HG03060 (cell line): ENCODE measurements around the gene ARHGEF1.

ENCODE experiments used
- ATAC-seq: cut with Tn5 transposase; IDR thresholded peaks from one replicate; pipeline ENCODE4 v1.9.1; 2021; ENCODE audit warnings: low read depth, moderate number of reproducible peaks; ENCODE audit not compliant: unreplicated experiment

Gene ARHGEF1

GRCh38 chr19:41901707-41902360 is 18.9 kb downstream of the ARHGEF1 start:
- no peak for ATAC-seq

- ATAC-seq = no peak
These were observed 19.6 kb downstream of the ARHGEF1 start for GRCh38 chr19:41902594-41902993.

GRCh38 chr19:41903193-41903953 is 20.4 kb downstream of the ARHGEF1 start:
- ATAC-seq = no peak

GRCh38 chr19:41904118-41904870 is 21.3 kb downstream of the ARHGEF1 start:
- no peak for ATAC-seq

- no peak for ATAC-seq
These were observed 22.5 kb downstream of the ARHGEF1 start for GRCh38 chr19:41905273-41906002.

- ATAC-seq = no peak
These were observed 23.3 kb downstream of the ARHGEF1 start for GRCh38 chr19:41906271-41906670.

GRCh38 chr19:41906916-41907680 is 24.1 kb downstream of the ARHGEF1 start:
- ATAC-seq = no peak

- no peak for ATAC-seq
These were observed 25.1 kb downstream of the ARHGEF1 start for GRCh38 chr19:41907994-41908615.

- no peak for ATAC-seq
These were observed 25.9 kb downstream of the ARHGEF1 start for GRCh38 chr19:41908724-41909464.

- ATAC-seq = no peak
These were observed 26.7 kb downstream of the ARHGEF1 start for GRCh38 chr19:41909706-41910105.

- no peak for ATAC-seq
These were observed 27.4 kb downstream of the ARHGEF1 start for GRCh38 chr19:41910240-41910991.

- no peak for ATAC-seq
These were observed 28.3 kb downstream of the ARHGEF1 start for GRCh38 chr19:41910992-41911888.

- ATAC-seq = no peak
These were observed 29.1 kb downstream of the ARHGEF1 start for GRCh38 chr19:41911889-41912731.

GRCh38 chr19:41912899-41913537 is 30.0 kb downstream of the ARHGEF1 start:
- no peak for ATAC-seq

- no peak for ATAC-seq
These were observed 30.8 kb downstream of the ARHGEF1 start for GRCh38 chr19:41913538-41914423.
